NCI-H524 treated with DMSO at 0.1 percent for 48 hours (cell line): ENCODE measurements around the gene CEP63.

Source experiments
- DNase-seq: peaks from one replicate; lab custom pipeline; 2025; lab: John Stamatoyannopoulos, UW

CEP63 gene

DNA sequence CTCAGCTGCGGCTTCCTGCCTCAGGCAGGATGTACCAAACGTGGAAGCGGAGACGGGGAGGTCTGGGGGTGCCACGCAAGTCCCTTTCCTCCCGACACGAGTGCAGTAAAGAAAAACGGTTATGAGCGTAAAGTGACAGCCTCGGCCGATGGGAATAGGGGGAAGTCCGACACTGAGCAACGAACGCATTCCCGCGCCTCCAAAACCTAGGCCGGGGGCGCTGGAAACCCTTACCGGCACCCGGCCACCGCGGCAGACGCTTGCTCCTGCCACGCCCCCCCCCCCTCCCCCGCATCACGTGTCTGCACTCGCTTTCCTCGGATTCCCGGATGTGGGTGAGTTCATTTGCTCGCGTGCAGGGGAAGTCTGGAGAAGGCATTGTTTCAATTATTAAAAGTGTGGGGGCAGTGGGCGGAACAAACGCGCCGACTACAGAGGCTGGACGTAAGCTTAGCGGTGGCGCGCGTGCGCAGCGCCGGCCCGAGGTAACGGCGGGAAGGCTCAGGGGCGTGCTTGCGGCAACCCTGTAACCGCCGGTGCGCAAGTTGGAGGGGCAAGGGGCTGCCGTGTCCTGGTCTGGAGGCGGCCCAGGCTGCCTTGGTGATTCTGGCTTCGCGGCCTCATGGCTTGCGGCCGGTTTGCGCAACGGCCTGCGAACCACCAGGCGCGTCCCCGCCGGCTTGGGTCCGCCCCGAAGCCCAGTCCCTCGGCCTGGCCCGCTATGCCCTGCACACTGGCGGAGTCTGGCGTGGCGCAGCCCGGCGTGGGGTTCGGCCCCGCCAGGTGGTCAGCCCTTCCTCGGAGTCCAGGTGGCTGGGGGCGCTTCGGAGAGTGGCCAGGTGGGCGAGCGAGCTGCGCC is at the start of gene CEP63, which contains the start of gene ANAPC13:
CEP63 (plus strand) TSS at position 340 of the 859 bp plus-strand sequence. CDS start 9,264 bp downstream, outside the sequence.
ANAPC13 (minus strand) TSS at position 268 of the 859 bp plus-strand sequence. CDS start 3,081 bp downstream, outside the sequence.
- DNase-seq: peak; percentile 94

DNA sequence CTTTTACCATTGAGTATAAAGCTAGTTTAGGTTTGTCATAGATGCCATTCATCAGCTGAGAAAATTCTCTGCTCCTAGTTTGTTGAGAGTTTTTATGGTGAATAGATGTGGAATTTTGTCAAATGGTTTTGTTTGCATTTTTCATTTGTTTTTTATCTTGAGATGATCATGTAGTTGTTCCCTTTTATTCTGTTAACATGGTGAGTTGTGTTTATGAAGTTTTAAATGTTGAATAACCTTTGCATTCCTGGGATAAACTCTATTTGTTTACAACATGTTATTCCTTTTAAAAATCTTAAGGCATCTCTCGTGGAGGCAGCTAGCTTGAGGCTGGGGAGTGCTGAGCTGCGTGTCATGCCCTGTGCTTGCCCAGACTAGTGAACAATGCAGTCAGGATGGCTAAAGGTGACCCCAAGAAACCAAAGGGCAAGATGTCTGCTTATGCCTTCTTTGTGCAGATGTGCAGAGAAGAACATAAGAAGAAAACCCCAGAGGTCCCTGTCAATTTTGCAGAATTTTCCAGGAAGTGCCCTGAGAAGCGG is 48.6 kb upstream of the CEP63 start:
- DNase-seq: no peak

DNA sequence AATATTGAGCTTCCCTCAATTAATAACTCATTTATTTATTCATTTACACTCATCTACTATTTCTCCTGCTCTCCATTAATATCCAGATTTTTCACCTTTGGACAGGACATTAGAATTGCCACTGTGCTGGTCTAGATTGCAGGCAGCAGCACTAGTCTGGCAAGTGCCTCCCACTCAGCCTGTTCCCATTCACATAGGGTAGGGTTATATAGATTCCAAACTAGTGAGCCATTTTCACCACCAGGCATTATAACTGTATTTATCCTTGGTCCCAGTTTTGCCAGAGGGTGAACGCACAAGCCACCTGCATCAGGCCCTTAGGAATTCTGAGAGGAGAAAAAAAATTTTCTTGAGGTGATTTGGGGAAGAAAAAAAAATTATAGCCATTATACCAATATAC is 44.5 kb upstream of the CEP63 start:
- DNase-seq: no peak

DNA sequence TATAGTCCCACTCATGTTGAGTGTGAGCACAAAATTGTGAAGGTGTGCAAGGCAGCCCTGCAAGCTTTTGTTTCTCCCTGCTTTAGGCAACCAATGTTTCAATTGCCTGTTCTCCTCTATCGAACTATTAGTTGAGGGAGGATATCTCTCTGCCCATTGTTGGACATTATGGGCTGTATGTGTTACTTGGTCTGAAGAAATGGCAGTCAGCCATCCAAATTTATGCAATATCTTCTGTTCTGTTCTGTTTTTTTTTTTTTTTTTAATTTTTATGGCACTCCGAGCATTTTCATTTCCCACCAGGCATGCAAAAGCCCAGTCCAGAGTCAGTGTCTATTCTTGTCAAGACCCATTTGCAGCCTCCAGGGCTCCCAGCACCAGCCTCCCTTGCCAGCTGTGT is 44.0 kb upstream of the CEP63 start:
- no peak for DNase-seq

DNA sequence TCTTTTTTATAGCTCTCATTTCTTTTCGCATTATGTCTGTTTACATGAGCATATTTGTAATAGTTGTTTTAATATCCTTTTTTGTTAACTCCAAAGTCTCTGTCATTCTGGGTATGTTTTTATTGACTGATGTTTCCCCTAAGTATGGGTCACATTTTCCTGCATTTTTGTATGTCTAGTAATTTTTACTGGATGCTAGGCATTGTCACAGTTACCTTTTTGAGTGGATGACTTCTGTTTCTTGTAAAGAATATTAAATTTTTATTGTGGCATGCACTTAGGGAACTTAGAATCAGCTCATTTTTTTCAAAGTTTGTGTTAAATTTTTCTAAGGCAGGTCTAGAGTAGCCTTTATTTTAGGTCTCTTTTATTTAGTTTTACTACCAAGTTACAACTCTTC is 40.8 kb upstream of the CEP63 start:
- DNase-seq: no peak

DNA sequence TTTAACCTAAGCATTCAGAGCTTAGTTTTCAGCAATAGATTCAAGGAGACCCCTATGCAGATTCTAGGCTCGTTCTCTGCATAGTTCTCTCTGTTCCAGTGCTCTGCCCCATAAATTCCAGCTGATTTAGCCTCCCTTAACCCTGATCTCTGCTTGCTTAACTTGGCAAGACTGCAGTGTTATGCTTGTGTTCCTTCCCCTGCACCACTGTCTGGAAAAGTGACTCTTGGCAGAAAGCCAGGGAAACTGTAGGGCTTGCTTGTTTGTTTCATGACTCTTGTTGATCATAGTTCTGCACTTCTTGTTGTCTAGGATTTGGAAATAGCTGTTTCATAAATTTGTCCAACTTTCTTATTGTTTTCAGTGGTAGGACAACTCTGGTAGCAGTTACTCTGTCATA is 40.2 kb upstream of the CEP63 start:
- DNase-seq: no peak

DNA sequence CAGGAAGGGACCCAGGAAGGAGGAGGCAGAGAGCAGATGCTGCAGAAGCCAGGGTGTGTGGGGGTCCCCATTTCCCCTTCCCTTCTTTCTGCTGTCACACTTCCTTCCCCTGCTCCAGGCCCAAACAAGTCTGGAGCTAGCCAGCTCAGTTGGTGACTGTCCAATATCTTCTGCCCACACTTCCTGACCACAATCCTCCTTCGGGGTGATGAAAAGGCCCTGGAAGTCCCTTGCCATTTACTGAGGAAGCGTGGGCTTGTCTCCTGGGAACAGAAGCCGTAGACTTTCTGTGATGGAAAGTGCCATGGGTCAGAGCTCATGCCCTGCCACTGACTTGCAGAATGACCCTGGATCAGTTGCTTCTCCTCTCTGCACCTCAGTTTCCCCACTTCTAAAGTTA is 39.1 kb upstream of the CEP63 start:
- no peak for DNase-seq

DNA sequence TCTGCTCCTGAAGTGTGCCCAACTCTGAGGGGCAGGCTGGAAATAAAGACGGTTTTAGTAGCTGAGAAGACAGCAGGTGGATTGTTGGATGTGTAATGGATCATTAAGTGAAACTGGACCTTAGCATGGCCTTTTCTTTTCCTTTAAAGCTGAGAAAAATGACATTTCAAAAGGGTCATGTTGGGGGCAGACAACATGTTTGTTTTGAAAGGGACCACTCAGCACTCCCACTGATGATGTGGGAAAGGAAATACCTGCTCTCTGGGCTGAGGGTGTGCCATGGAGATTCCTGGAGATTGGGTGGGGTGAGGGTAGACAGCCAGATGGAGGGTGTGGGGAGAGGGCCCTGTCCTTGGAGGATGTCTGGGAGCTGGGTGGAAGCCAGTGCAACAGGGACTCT is 38.5 kb upstream of the CEP63 start:
- DNase-seq: no peak

DNA sequence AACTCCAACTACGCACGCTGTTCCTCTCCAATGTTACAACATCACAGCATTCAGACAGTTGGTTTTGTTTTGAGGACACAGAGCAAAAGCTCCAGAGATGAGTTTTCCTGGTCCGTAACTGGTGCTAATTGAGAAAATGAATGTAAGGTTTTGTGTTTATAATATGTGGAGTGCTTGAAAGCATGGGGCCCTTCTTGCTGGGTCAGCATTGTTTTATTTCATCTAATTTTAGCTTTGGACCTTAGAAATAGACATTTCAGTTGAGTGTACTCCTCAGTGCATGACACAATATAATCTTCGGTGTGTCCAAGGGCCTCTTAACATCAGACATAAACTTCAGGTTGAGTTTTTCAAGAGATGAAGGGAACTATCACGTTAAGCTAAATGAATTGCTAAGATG is 37.2 kb upstream of the CEP63 start:
- no peak for DNase-seq

DNA sequence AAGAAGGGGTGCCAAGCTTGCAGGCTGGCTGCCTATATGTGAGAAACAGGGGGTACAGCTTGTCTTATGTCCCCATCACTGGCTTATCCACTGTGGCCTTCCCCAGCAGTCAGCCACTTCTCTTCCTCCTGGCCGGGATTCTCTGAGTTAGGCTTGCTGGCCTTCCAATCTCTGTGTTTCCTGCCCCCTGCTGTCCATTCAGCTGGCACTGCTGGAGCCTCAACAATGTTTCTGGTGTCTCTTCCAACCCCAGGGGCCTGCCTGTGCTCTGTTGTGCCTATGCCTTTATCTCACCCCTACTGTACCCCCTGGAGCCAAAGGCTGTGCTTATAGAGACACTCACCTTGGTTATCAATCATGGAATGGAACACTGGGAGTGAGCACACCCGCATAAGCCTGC is 36.6 kb upstream of the CEP63 start:
- DNase-seq: no peak

DNA sequence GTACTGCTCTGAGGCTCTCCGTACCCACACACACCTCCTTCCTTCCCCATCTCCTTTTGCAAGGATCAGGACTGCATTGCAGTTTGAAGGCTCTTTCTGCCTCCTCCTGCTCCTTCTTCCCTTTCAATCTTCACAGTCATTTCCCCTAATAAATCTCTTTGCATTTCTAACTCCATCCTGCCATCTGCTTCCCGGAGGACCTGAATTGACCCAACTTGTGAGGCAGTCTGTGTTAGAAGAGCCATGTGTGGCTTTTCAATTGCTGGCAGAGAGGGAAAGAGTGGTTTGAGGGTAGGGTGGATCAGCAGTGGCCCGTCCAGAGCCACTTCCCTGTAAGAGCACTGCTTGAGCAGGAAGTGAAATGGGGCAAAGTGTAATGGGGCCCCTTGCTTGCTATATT is 35.9 kb upstream of the CEP63 start:
- no peak for DNase-seq

DNA sequence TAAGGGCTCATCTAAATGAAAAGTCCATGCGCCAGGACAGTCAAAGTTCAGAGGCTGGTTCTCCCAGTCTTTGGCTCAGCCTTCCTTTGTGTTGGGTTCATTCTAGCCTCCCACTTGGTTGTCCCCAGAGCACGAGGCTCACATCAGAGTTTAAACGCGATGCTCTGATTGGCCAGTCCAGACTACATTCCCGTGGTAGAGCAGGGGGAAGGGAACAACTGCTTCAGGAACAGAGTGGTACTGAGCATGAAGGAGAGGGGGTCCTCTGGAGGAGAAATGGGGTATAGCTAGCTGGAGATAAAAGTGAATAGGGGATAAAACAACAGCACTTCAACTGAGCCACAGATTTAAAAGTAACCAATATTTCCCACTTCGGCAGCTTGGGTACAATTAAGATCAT is 32.2 kb upstream of the CEP63 start:
- no peak for DNase-seq

DNA sequence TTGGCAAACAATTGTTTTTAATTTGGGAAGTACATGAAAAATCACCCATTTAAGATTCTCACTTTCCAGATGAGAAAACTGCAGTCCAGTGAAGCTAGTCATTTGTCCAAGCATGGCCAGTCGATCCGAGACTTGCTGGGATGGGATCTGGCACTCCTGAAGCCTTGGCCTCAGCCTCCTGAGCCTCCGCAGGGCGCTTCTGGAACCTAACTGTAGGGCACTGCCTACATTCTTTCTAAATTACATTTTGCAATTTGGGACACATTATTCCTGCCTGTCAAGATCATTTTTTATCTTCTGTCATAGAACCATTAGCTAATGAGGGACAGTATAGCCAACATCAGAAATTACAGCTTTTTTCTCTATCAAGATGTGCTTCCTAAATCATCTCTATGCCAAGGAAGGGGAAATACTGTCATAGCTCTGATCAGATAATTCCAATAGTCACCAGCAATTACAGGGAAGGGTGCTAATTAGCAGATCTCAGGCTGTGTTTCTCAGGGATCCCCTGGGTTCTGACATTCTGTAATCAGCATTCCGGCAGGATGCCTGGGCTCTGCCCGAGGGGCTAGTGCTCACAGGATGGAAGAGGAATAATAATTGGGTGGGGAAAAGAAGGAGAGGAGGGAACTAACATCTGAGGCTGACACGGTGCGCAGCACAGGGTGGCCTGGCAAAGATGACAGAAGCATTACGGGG is 28.3 kb upstream of the CEP63 start:
- no peak for DNase-seq

DNA sequence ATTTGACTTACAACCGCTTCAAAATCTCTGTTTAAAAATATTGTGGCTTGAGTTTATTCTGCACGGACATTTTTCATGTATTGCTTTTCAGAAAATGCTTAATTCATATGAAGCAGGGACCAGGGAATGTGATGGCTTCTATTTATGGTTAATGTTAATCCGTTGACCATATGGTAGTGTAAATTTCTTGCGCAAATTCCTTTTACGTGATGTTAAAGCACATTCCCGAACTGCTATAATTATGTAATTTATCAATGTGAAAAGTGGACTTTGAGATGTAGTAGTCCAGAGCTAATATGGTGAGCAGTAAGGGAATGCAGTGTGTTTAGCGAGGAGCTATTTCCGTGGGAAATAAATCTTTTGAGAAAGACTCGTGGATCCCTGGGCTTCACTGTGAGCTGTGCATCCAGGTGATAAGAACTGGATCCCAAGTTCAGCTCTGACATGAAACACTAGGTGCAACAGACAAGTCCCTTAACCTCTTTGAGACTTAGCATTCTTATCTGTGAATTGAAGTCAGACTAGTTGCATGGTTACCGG is 27.4 kb upstream of the CEP63 start:
- no peak for DNase-seq

DNA sequence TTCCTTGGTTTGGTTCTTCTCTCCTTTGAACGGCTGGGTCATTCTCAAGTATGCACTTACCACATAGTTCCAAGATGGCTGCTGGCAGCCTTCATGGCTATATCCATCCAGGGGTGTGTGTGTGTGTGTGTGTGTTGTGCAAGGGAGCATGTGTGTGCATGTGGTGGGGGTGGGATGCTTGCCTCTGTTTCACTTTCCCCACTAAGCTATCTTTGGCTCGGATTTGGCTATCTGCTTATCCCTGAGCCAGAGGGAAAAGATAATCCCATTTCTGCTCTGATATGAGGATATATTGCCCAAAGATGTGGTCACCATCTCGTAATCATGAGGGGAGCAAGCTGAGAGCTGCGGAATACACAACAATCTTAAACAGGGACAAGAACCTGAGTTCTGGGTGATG is 26.3 kb upstream of the CEP63 start:
- DNase-seq: no peak

DNA sequence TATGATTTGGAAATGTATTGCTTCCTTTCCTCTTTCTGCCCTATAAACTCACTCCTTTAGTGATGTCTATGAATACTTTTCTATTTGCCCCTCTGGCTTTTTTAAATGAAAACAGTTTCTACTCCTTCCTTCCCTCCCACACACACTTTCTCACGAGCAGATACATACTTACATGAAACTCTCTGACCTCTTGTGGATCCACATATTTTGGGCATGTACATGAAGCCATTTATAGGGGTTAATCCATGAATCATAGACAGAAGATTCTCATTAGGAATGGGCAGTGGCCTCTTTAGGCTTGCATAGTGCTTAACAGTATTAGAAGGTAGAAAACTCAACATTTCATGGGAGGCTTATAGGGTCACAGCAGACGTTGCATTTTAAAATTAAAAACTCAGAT is 24.9 kb upstream of the CEP63 start:
- no peak for DNase-seq

DNA sequence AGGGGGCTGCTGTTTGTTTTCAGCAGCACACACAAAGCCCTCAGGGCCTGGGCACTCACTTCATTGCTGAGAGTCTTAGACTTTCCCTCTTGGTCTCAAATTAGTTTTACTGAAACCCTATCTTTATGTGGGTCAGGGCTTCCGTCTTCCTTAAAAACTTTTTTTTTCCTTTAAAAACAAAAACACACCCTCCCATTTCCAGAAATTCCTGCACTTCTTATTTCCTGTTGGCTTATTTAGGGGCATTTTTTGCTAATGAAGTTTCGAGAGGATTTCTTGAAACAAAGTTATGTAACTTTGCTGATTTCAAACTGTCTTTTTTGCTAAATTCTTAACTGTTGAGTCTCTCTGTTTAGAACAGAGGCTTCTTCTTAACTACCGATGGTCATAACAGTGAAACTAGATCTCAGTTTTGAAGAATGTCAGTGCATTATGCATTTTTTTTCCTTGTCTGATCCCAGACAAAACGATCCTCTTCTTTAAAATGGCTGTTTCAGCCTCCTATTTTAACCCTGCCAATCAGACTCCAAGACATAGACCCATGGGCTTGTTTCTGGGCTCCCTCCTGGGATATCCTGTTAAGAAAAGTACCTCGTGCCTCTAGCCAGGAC is 23.4 kb upstream of the CEP63 start:
- DNase-seq: no peak

DNA sequence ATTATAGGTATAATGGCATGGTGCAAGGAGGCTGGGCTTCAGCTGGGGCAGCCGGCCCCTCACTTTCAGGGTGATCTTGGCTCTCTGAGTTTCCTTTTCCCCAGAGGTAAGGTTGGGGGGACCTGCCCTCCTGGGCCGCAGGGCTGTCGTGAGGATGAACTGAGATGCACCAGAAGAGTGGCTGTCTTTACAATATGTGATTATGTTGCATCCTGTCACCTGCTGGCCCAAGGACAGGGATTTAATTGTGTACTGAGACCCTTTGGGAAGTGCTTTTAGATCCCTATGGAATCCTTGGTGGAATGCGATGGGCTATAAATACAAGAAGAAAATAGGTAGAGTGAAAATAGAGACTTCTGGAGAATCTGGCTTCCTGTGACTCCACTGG is 22.2 kb upstream of the CEP63 start:
- no peak for DNase-seq

DNA sequence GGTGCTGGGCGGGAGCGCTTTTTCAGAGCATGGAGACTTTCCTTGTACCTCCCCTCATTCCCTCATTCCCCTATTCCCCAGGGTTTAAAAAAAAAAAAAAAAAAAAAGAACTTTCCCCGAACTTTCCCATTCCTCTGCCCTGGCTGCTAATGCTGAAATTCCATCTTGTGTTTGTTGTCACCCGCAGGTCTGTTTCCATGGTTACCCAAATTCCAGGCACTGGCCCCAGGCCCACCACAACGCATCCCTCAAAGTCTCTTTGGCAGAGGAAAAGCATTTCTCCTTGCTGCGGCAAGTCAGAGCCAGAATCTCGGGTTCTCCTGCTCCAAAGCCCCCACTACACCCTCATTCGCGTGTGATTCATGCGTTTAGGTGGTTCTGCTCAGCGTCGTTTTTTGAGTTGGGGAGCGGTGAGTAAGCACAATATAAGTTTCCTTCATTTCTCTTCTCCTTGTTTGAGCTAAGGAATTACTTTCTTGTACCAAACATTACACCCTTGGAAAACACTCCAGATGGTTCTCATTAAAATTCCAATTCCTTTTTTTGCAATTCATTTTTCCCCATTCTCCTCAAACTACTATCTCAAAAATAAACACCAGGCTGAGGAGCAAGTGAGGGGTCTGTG is 21.7 kb upstream of the CEP63 start:
- DNase-seq: no peak

DNA sequence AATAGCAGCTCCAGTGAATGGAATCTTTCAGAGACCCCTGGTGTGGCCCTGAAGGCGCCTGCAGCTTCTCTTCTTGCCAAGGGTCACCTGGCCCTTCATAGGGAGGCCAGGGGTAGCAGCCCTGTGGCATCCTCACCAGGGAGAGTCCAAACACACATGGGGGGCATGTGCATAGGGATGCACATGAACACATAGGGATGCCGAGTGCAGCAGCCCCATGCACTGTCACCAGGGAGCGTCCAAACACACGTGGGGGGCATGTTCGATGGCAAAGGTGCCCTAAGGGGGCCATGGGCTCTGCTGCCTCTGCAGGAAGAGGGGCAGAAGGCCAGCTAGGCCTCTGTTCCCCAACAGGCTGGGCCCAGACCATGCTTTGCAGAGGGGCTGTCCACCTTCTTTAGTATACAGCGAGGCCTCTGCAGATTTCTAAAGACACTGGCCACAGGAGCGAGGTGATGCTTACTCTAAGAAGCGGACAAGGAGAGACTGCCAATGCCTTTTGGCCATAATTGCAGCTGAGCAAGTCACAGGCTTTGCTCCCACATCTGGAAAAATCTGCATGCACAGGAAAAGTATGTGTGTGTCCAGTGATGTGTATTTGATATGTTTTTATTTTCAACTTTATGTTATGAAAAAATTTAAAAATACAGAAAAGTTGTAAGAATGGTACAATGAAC is 21.0 kb upstream of the CEP63 start:
- no peak for DNase-seq

DNA sequence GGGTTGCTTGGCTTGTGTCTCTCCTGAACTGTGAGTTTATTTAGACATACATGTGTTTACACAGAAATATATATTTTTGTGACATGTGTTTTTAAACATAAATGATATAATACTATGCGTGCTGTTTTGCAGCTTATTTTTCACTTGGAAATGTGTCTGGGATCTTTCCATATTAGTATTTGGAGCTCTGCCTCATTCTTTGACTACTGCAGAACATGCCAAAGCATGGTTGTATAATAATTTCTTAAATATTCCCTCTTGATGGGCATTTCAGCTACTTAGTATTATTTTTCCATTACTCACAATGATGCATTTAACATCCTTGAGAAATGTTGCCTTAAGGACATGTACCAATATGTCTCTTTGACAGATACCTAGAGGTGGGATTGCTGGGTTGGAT is 19.5 kb upstream of the CEP63 start:
- no peak for DNase-seq
